ENCODE measurements around the gene ALDH6A1. TPM values are rescaled to one million over a fixed set of nuclear protein-coding genes. Genes with fewer than 3 reads are reported as not detected.

Gene ALDH6A1
- total RNA-seq, 1 experiment from 2014 or later = 7.4 TPM

Other genes starting within 250 kb of the ALDH6A1 start
- gene PTGR2, start 232.6 kb downstream of the ALDH6A1 start, total RNA-seq (2014; rRNA removed; shearing (Covaris generic)) = 9.6 and 12.8 TPM in 2 replicates
- gene ZNF410, start 197.6 kb downstream of the ALDH6A1 start, total RNA-seq (2014; rRNA removed; shearing (Covaris generic)) = 77.5 and 79.3 TPM in 2 replicates
- gene FAM161B, start 134.4 kb downstream of the ALDH6A1 start, total RNA-seq (2014; rRNA removed; shearing (Covaris generic)) = 1.9 and 2.1 TPM in 2 replicates
- gene COQ6, start 134.2 kb downstream of the ALDH6A1 start, total RNA-seq (2014; rRNA removed; shearing (Covaris generic)) = 21.8 and 22.4 TPM in 2 replicates
- gene ENTPD5, start 65.2 kb downstream of the ALDH6A1 start, total RNA-seq (2014; rRNA removed; shearing (Covaris generic)) = 12.6 and 13.8 TPM in 2 replicates
- 1.7 and 2.8 TPM in 2 replicates for gene BBOF1, start 65.1 kb downstream of the ALDH6A1 start, total RNA-seq (2014; rRNA removed; shearing (Covaris generic))
- 8.1 and 9.8 TPM in 2 replicates for gene LIN52, start 503 bp upstream of the ALDH6A1 start, total RNA-seq (2014; rRNA removed; shearing (Covaris generic))
- gene VSX2, start 155.0 kb upstream of the ALDH6A1 start, total RNA-seq (2014; rRNA removed; shearing (Covaris generic)) = not detected in 2 replicates
- 24.7 and 26.2 TPM in 2 replicates for gene ABCD4, start 218.5 kb upstream of the ALDH6A1 start, total RNA-seq (2014; rRNA removed; shearing (Covaris generic))

Data from NCI-H460 (cell line).